HEK293 (cell line): ENCODE measurements around the gene CREB3L1.

ENCODE experiments used
- ZBTB7A ChIP-seq: fragments of 450-650 bp; formaldehyde crosslinking; IDR thresholded peaks from 2 replicates; pipeline ENCODE4 v1.5.1; 2016; ENCODE audit warnings: low read depth, missing biosample characterization, missing genetic modification characterization
- ZNF677 ChIP-seq: fragments of 450-650 bp; IDR thresholded peaks from 2 replicates; pipeline ENCODE4 v1.5.0; 2018; ENCODE audit warnings: missing biosample characterization, mild to moderate bottlenecking, missing genetic modification characterization, moderate library complexity
- TF ChIP-seq, protein P1 (sequence below): fragments of 450-650 bp; formaldehyde crosslinking; IDR thresholded peaks from 2 replicates; pipeline ENCODE4 v1.5.1; 2017; ENCODE audit warnings: missing biosample characterization, missing genetic modification characterization

DNA sequence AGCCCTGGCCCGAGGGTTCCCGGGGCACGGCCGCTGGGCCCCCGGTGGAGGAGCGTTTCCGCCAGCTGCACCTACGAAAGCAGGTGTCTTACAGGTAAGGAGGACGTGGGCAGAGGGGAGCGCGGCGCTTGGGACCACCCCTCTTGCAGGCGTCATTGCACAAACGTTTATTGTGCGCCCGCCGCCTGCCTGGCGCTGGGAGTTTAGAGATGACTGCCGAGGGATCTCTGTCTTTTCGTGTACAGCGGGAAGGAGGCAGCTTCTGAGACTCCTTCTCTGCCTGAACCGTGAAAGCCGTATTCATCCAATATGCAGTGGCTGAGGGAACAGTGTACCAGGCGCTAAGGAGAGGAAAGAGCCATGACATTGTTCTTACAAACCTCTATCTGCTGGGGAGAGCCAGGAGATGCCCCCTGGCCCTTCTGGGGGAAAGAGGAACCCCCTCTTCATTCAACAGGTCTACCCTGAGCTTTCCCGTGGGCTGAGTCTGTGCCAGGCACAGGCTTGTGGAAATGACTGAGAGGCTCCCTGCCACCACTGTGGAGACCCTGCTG, 56.0 kb downstream of the CREB3L1 start:
- TF ChIP-seq ZBTB7A (no peak), ZNF677 (no peak)
- TF ChIP-seq, protein P1, sequence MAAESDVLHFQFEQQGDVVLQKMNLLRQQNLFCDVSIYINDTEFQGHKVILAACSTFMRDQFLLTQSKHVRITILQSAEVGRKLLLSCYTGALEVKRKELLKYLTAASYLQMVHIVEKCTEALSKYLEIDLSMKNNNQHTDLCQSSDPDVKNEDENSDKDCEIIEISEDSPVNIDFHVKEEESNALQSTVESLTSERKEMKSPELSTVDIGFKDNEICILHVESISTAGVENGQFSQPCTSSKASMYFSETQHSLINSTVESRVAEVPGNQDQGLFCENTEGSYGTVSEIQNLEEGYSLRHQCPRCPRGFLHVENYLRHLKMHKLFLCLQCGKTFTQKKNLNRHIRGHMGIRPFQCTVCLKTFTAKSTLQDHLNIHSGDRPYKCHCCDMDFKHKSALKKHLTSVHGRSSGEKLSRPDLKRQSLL: no peak
